Aorta (tissue), 5 donors: ENCODE data around the gene ZDHHC11. TPM values are rescaled to one million over a fixed set of nuclear protein-coding genes. Genes with fewer than 3 reads are reported as not detected.
"Not testable (repeated sequence)": the region's sequence is repeated elsewhere in the genome, so short reads cannot be mapped to it uniquely, and the experiment has no call there.

Experiments used
- ATAC-seq: fragments of 200-7000 bp; cut with Tn5 transposase; one replicate; pipeline ENCODE4 v1.9.1; 2022; ENCODE audit warnings: moderate library complexity; ENCODE audit not compliant: low FRiP score
- DNase-seq, 2 donors: peaks; one replicate each; pipeline ENCODE4 v3.0.0-alpha.2; 2020
- H3K27ac ChIP-seq, 2 donors: one replicate each; pipeline ENCODE4 v1.5.1; 2013; ENCODE audit warnings: low read length in 2 of 2, mild to moderate bottlenecking in 2 of 2, moderate library complexity in 2 of 2, control low read depth in 1 of 2, inconsistent platforms in 1 of 2, low read depth in 1 of 2
- H3K27me3 ChIP-seq, 2 donors: one replicate each; pipeline ENCODE4 v1.6.1; 2013; ENCODE audit warnings: control low read depth in 1 of 2, low read length in 1 of 2, mild to moderate bottlenecking in 1 of 2, moderate library complexity in 1 of 2; ENCODE audit not compliant: insufficient read depth in 2 of 2, control insufficient read depth in 1 of 2
- H3K36me3 ChIP-seq, 2 donors: one replicate each; pipeline ENCODE4 v1.6.1; 2013; ENCODE audit warnings: control low read depth in 1 of 2, low read length in 1 of 2, mild to moderate bottlenecking in 1 of 2; ENCODE audit not compliant: insufficient read depth in 2 of 2, control insufficient read depth in 1 of 2
- H3K4me1 ChIP-seq, 2 donors: one replicate each; pipeline ENCODE4 v1.6.1; 2013; ENCODE audit warnings: low read length in 2 of 2, control low read depth in 1 of 2, mild to moderate bottlenecking in 1 of 2, moderate library complexity in 1 of 2; ENCODE audit not compliant: insufficient read depth in 2 of 2, control insufficient read depth in 1 of 2
- H3K4me3 ChIP-seq, 2 donors: one replicate each; pipeline ENCODE4 v1.5.1; 2013; ENCODE audit warnings: low read length in 2 of 2, control low read depth in 1 of 2, mild to moderate bottlenecking in 1 of 2
- H3K9me3 ChIP-seq: one replicate; pipeline ENCODE4 v1.6.1; 2013; ENCODE audit warnings: mild to moderate bottlenecking, low read length; ENCODE audit not compliant: control insufficient read depth
- WGBS, 2 donors: extraction: QIAGEN DNeasy Blood & Tissue Kit; methylation state at CpG; one replicate each; pipeline ENCODE4 v1.1.7; 2013; 5-methylcytosine and 5-hydroxymethylcytosine counted together
- intact Hi-C, 2 donors: fragments of 100-400 bp; cut with DNase I; formaldehyde crosslinking; loops; one replicate each; pipeline versions ENCODE4 v1.14.2 to v1.15.0; 2022
- polyA plus RNA-seq, 2 donors: library from polyadenylated mRNA; stranded (reverse); fragments of 200-250 nt; gene quantifications; one replicate each; pipeline ENCODE4 v1.2.3, GENCODE V29; 2013
- total RNA-seq, 2 donors: library from RNA; stranded (reverse); fragmentation: NEBNext Ultra II Directional; extraction: Animal tissue kit (Norgen Biotek cat#: 25700); gene quantifications; one replicate each; pipeline ENCODE4 v1.2.1, GENCODE V29; 2021
- donor health status: healthy with polysubstance abuse.
- donor health status: Bipolar disorder and iron deficiency.
- donor health status: DM: no; HTN: no; CAD: no.
- donor health status: DM: no; HTN: no; CAD: no.
- donor health status: DM: yes; HTN: yes; CAD: no.

The ZDHHC11 gene
- total and polyA plus RNA-seq, 4 donors: 1.5 to 26.0 (median 6.2) TPM

- peak; percentile 41 to 79 for DNase-seq
- H3K9me3 ChIP-seq, H3K4me1 ChIP-seq, ATAC-seq, H3K27ac ChIP-seq, H3K36me3 ChIP-seq, intact Hi-C loops, H3K4me3 ChIP-seq, H3K27me3 ChIP-seq: not testable (repeated sequence)
- 80 to 87% methylated on average over 12 to 17 of the region's 21 CpGs for WGBS, 2 donors
Observed at GRCh38 chr5:845031-845675, 5.6 kb downstream of the ZDHHC11 start.

GRCh38 chr5:844426-844825 lies 6.4 kb downstream of the ZDHHC11 start:
- H3K27ac ChIP-seq, H3K36me3 ChIP-seq, ATAC-seq, H3K9me3 ChIP-seq, H3K4me1 ChIP-seq, H3K27me3 ChIP-seq, H3K4me3 ChIP-seq, intact Hi-C loops: not testable (repeated sequence)
- WGBS, 2 donors: 86 to 93% methylated on average over 14 of the region's 16 CpGs
- DNase-seq: peak; percentile 47 to 79

- H3K9me3 ChIP-seq, intact Hi-C loops, H3K4me3 ChIP-seq, H3K4me1 ChIP-seq, H3K27ac ChIP-seq, H3K27me3 ChIP-seq, H3K36me3 ChIP-seq, ATAC-seq: not testable (repeated sequence)
- WGBS, 2 donors: 76 to 90% methylated on average over 21 to 22 of the region's 22 CpGs
- DNase-seq: peak; percentile 36 to 77
Observed at GRCh38 chr5:843926-844325, 6.9 kb downstream of the ZDHHC11 start.

- H3K36me3 ChIP-seq, intact Hi-C loops, H3K27ac ChIP-seq, H3K27me3 ChIP-seq, H3K4me1 ChIP-seq, ATAC-seq, H3K9me3 ChIP-seq, H3K4me3 ChIP-seq: not testable (repeated sequence)
- peak; percentile 50 to 81 for DNase-seq
- WGBS, 2 donors: 94 to 100% methylated on average over 3 to 19 of the region's 26 CpGs
Observed at GRCh38 chr5:843371-843770, 7.4 kb downstream of the ZDHHC11 start.

GRCh38 chr5:842402-843221 lies 8.2 kb downstream of the ZDHHC11 start:
- H3K4me3 ChIP-seq, H3K36me3 ChIP-seq, H3K4me1 ChIP-seq, H3K27me3 ChIP-seq, H3K9me3 ChIP-seq, ATAC-seq, H3K27ac ChIP-seq, intact Hi-C loops: not testable (repeated sequence)
- peak; percentile 41 to 79 for DNase-seq
- 87 to 92% methylated on average over 26 to 29 of the region's 32 CpGs for WGBS, 2 donors

- not testable (repeated sequence) for ATAC-seq, H3K4me3 ChIP-seq, H3K9me3 ChIP-seq, H3K27ac ChIP-seq, H3K27me3 ChIP-seq, H3K4me1 ChIP-seq, H3K36me3 ChIP-seq
- peak; percentile 24 to 68 for DNase-seq
- 83 to 87% methylated on average over 10 to 14 of the region's 15 CpGs for WGBS, 2 donors
- intact Hi-C loops: loop anchor here in 1 of 2 donors (2.0 kb wide), 1 partner anchor 95 kb away; no protein-coding TSS in a partner anchor
Observed at GRCh38 chr5:841531-842401, 9.0 kb downstream of the ZDHHC11 start.

GRCh38 chr5:840974-841435 lies 9.8 kb downstream of the ZDHHC11 start:
- not testable (repeated sequence) for H3K4me1 ChIP-seq, H3K36me3 ChIP-seq, H3K9me3 ChIP-seq, H3K4me3 ChIP-seq, H3K27me3 ChIP-seq, H3K27ac ChIP-seq, ATAC-seq
- 95 to 97% methylated on average over 6 to 10 of the region's 10 CpGs for WGBS, 2 donors
- DNase-seq: peak; percentile 29 to 66
- intact Hi-C loops: loop anchor here in 1 of 2 donors (2.0 kb wide), 1 partner anchor 94 kb away; no protein-coding TSS in a partner anchor

- not testable (repeated sequence) for H3K36me3 ChIP-seq, H3K27ac ChIP-seq, H3K9me3 ChIP-seq, ATAC-seq, H3K4me3 ChIP-seq, H3K4me1 ChIP-seq, H3K27me3 ChIP-seq
- DNase-seq: peak; percentile 52 to 82
- intact Hi-C loops: loop anchor here in 1 of 2 donors (2.0 kb wide), 1 partner anchor 94 kb away; no protein-coding TSS in a partner anchor
- 90 to 94% methylated on average over 20 to 21 of the region's 21 CpGs for WGBS, 2 donors
Observed at GRCh38 chr5:840118-840973, 10.4 kb downstream of the ZDHHC11 start.
